IPS-15b (cell line): ENCODE measurements around the gene OR11A1.

ENCODE experiments used
- H3K27me3 ChIP-seq: one replicate; pipeline ENCODE4 v1.6.1; 2013; ENCODE audit warnings: low read length; ENCODE audit not compliant: control insufficient read depth, insufficient read depth
- H3K36me3 ChIP-seq: one replicate; pipeline ENCODE4 v1.6.1; 2013; ENCODE audit warnings: low read length; ENCODE audit not compliant: control insufficient read depth, insufficient read depth
- H3K4me1 ChIP-seq: one replicate; pipeline ENCODE4 v1.6.1; 2013; ENCODE audit warnings: mild to moderate bottlenecking, low read length; ENCODE audit not compliant: control insufficient read depth, insufficient read depth
- H3K4me3 ChIP-seq: one replicate; pipeline ENCODE4 v1.5.1; 2013; ENCODE audit warnings: low read depth, low read length
- H3K9ac ChIP-seq: one replicate; pipeline ENCODE4 v1.6.1; 2013; ENCODE audit warnings: low read depth, mild to moderate bottlenecking, low read length
- H3K9me3 ChIP-seq: one replicate; pipeline ENCODE4 v1.6.1; 2013; ENCODE audit warnings: mild to moderate bottlenecking, low read length; ENCODE audit not compliant: control insufficient read depth, insufficient read depth

The OR11A1 gene

GRCh38 chr6:29493261-29493660 is 36.4 kb upstream of the OR11A1 start:
- Histone ChIP-seq H3K27me3 (no peaks in the 10 kb centered on the region), H3K9ac (no peak overlapping the region), H3K4me3 (no peak overlapping the region), H3K36me3 (no peaks in the 10 kb centered on the region), H3K9me3 (no peaks in the 10 kb centered on the region), H3K4me1 (no peaks in the 10 kb centered on the region)

- no peaks in the 10 kb centered on the region for H3K27me3 ChIP-seq
- H3K9ac ChIP-seq: no peak overlapping the region
- H3K9me3 ChIP-seq: no peaks in the 10 kb centered on the region
- H3K36me3 ChIP-seq: no peaks in the 10 kb centered on the region
- no peak overlapping the region for H3K4me3 ChIP-seq
- no peaks in the 10 kb centered on the region for H3K4me1 ChIP-seq
Observed at GRCh38 chr6:29491574-29491973, 34.7 kb upstream of the OR11A1 start.

GRCh38 chr6:29490552-29490951 is 33.7 kb upstream of the OR11A1 start:
- no peak overlapping the region for H3K4me3 ChIP-seq
- H3K4me1 ChIP-seq: no peaks in the 10 kb centered on the region
- no peaks in the 10 kb centered on the region for H3K9me3 ChIP-seq
- H3K36me3 ChIP-seq: no peaks in the 10 kb centered on the region
- no peaks in the 10 kb centered on the region for H3K27me3 ChIP-seq
- H3K9ac ChIP-seq: no peak overlapping the region

- Histone ChIP-seq H3K27me3 (no peaks in the 10 kb centered on the region), H3K9ac (no peak overlapping the region), H3K36me3 (no peaks in the 10 kb centered on the region), H3K9me3 (no peaks in the 10 kb centered on the region), H3K4me1 (no peaks in the 10 kb centered on the region), H3K4me3 (no peak overlapping the region)
Observed at GRCh38 chr6:29490055-29490454, 33.2 kb upstream of the OR11A1 start.

- no peaks in the 10 kb centered on the region for H3K9me3 ChIP-seq
- H3K4me1 ChIP-seq: no peaks in the 10 kb centered on the region
- H3K27me3 ChIP-seq: no peaks in the 10 kb centered on the region
- H3K4me3 ChIP-seq: no peak overlapping the region
- no peaks in the 10 kb centered on the region for H3K36me3 ChIP-seq
- no peak overlapping the region for H3K9ac ChIP-seq
Observed at GRCh38 chr6:29489286-29489685, 32.4 kb upstream of the OR11A1 start.

GRCh38 chr6:29488874-29489273 is 32.0 kb upstream of the OR11A1 start:
- Histone ChIP-seq H3K9me3 (no peaks in the 10 kb centered on the region), H3K4me3 (no peak overlapping the region), H3K9ac (no peak overlapping the region), H3K36me3 (no peaks in the 10 kb centered on the region), H3K4me1 (no peaks in the 10 kb centered on the region), H3K27me3 (no peaks in the 10 kb centered on the region)

- no peak within 1 kb of the TSS for H3K4me3 ChIP-seq
- H3K9ac ChIP-seq: no peak within 1 kb of the TSS
- no peaks in the 10 kb centered on the region for H3K27me3 ChIP-seq
- no peaks in the 10 kb centered on the region for H3K36me3 ChIP-seq
- H3K4me1 ChIP-seq: no peaks in the 10 kb centered on the region
- no peaks in the 10 kb centered on the region for H3K9me3 ChIP-seq
Observed at GRCh38 chr6:29487660-29488059, 30.8 kb upstream of the OR11A1 start, which contains the start of gene MAS1L. Gene MAS1L, minus strand, starts transcription at chr6:29487956. Its CDS starts 54 bp downstream, at chr6:29487902.

GRCh38 chr6:29487131-29487530 is 30.3 kb upstream of the OR11A1 start:
- no peaks in the 10 kb centered on the region for H3K4me1 ChIP-seq

GRCh38 chr6:29486577-29486976 is 29.7 kb upstream of the OR11A1 start:
- H3K4me3 ChIP-seq: no peak overlapping the region
- no peaks in the 10 kb centered on the region for H3K27me3 ChIP-seq
- H3K36me3 ChIP-seq: no peaks in the 10 kb centered on the region
- no peaks in the 10 kb centered on the region for H3K4me1 ChIP-seq
- no peak overlapping the region for H3K9ac ChIP-seq
- H3K9me3 ChIP-seq: no peaks in the 10 kb centered on the region

More at GRCh38 chr6:29487131-29487530, 30.3 kb upstream of the OR11A1 start:
- no peak overlapping the region for H3K9ac ChIP-seq
- no peaks in the 10 kb centered on the region for H3K9me3 ChIP-seq
- H3K36me3 ChIP-seq: no peaks in the 10 kb centered on the region
- H3K27me3 ChIP-seq: no peaks in the 10 kb centered on the region
- H3K4me3 ChIP-seq: no peak overlapping the region

GRCh38 chr6:29483735-29484134 is 26.9 kb upstream of the OR11A1 start:
- no peak overlapping the region for H3K9ac ChIP-seq
- no peaks in the 10 kb centered on the region for H3K4me1 ChIP-seq
- no peaks in the 10 kb centered on the region for H3K27me3 ChIP-seq
- no peak overlapping the region for H3K4me3 ChIP-seq
- H3K36me3 ChIP-seq: no peaks in the 10 kb centered on the region
- H3K9me3 ChIP-seq: no peaks in the 10 kb centered on the region

- Histone ChIP-seq H3K4me1 (no peaks in the 10 kb centered on the region), H3K27me3 (no peaks in the 10 kb centered on the region), H3K9ac (no peak overlapping the region), H3K36me3 (no peaks in the 10 kb centered on the region), H3K9me3 (no peaks in the 10 kb centered on the region), H3K4me3 (no peak overlapping the region)
Observed at GRCh38 chr6:29483186-29483585, 26.3 kb upstream of the OR11A1 start.

- Histone ChIP-seq H3K4me1 (no peaks in the 10 kb centered on the region), H3K4me3 (no peak overlapping the region), H3K36me3 (no peaks in the 10 kb centered on the region), H3K27me3 (no peaks in the 10 kb centered on the region), H3K9ac (no peak overlapping the region), H3K9me3 (no peaks in the 10 kb centered on the region)
Observed at GRCh38 chr6:29479560-29479959, 22.7 kb upstream of the OR11A1 start.

GRCh38 chr6:29478740-29479139 is 21.9 kb upstream of the OR11A1 start:
- H3K36me3 ChIP-seq: no peaks in the 10 kb centered on the region
- H3K9ac ChIP-seq: no peak overlapping the region
- no peaks in the 10 kb centered on the region for H3K4me1 ChIP-seq
- H3K9me3 ChIP-seq: no peaks in the 10 kb centered on the region
- H3K4me3 ChIP-seq: no peak overlapping the region
- H3K27me3 ChIP-seq: no peaks in the 10 kb centered on the region
